Hepatocyte (in vitro differentiated cells): ENCODE measurements around the gene SKIDA1.

Experiments
- EZH2 ChIP-seq: fragments of 200-600 bp; sonication (generic); IDR thresholded peaks from 2 replicates; pipeline ENCODE4 v1.6.1; 2016; ENCODE audit warnings: antibody characterized with exemption, mild to moderate bottlenecking, borderline replicate concordance
- TF ChIP-seq, protein P1 (sequence below): fragments of 200-600 bp; sonication (generic); IDR thresholded peaks from 2 replicates; pipeline ENCODE4 v1.5.1; 2016; ENCODE audit warnings: antibody characterized with exemption, mild to moderate bottlenecking; ENCODE audit not compliant: poor library complexity

DNA sequence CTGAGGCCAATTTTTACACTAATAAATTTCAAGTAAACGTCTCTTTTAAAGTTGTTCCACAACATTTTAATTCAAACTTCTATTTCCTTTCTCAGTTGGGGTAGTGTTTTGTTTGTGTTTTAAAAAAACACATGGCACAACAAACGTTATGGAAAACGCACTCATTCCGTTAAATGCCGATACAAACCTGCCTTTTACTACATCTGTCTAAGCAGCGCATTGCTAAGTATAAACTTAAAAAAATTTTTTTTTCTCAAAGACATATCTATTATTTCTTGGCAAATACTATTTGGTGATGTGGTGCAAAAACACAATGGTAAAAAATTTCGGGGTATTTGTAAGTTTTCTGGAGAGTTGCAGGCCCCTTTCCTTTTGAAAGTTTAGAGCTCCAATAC is 1.4 kb downstream of the SKIDA1 start:
- TF ChIP-seq, protein P1, sequence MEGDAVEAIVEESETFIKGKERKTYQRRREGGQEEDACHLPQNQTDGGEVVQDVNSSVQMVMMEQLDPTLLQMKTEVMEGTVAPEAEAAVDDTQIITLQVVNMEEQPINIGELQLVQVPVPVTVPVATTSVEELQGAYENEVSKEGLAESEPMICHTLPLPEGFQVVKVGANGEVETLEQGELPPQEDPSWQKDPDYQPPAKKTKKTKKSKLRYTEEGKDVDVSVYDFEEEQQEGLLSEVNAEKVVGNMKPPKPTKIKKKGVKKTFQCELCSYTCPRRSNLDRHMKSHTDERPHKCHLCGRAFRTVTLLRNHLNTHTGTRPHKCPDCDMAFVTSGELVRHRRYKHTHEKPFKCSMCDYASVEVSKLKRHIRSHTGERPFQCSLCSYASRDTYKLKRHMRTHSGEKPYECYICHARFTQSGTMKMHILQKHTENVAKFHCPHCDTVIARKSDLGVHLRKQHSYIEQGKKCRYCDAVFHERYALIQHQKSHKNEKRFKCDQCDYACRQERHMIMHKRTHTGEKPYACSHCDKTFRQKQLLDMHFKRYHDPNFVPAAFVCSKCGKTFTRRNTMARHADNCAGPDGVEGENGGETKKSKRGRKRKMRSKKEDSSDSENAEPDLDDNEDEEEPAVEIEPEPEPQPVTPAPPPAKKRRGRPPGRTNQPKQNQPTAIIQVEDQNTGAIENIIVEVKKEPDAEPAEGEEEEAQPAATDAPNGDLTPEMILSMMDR, result no peak
- TF ChIP-seq EZH2, result no peak
